Activated T-helper 1 cell treated with anti-CD3 and anti-CD28 coated beads, Interleukin-2, amount 50 U/mL, for 16 hours (primary cell): ENCODE data around the gene KCNJ18.
"Not testable (repeated sequence)": the region's sequence is repeated elsewhere in the genome, so short reads cannot be mapped to it uniquely, and the experiment has no call there.

Experiments
- DNase-seq, 2 donors: peaks; one replicate each; pipeline ENCODE4 v3.0.0-alpha.2; 2020; ENCODE audit warnings: low read depth in 1 of 2, low spot score in 1 of 2

Gene KCNJ18

GRCh38 chr17:21670361-21671155 is 21.8 kb upstream of the KCNJ18 start:
- DNase-seq = not testable (repeated sequence)

- DNase-seq = not testable (repeated sequence)
Observed at GRCh38 chr17:21671437-21671836, 20.9 kb upstream of the KCNJ18 start.

- DNase-seq = not testable (repeated sequence)
Observed at GRCh38 chr17:21671871-21672270, 20.5 kb upstream of the KCNJ18 start.

GRCh38 chr17:21673451-21674241 is 18.7 kb upstream of the KCNJ18 start:
- not testable (repeated sequence) for DNase-seq

GRCh38 chr17:21674242-21674731 is 18.0 kb upstream of the KCNJ18 start:
- no peak for DNase-seq

GRCh38 chr17:21674891-21675738 is 17.2 kb upstream of the KCNJ18 start:
- DNase-seq = not testable (repeated sequence)

- DNase-seq = not testable (repeated sequence)
Observed at GRCh38 chr17:21675739-21676130, 16.6 kb upstream of the KCNJ18 start.

GRCh38 chr17:21676281-21677111 is 15.8 kb upstream of the KCNJ18 start:
- DNase-seq = no peak

GRCh38 chr17:21677126-21677910 is 15.0 kb upstream of the KCNJ18 start:
- DNase-seq = no peak

GRCh38 chr17:21677911-21678310 is 14.4 kb upstream of the KCNJ18 start:
- no peak for DNase-seq

- no peak for DNase-seq
Observed at GRCh38 chr17:21678393-21679081, 13.8 kb upstream of the KCNJ18 start.

- DNase-seq = no peak
Observed at GRCh38 chr17:21679256-21680146, 12.8 kb upstream of the KCNJ18 start.

- no peak for DNase-seq
Observed at GRCh38 chr17:21680366-21680765, 12.0 kb upstream of the KCNJ18 start.

- not testable (repeated sequence) for DNase-seq
Observed at GRCh38 chr17:21680850-21681351, 11.4 kb upstream of the KCNJ18 start.

GRCh38 chr17:21681576-21681975 is 10.7 kb upstream of the KCNJ18 start:
- not testable (repeated sequence) for DNase-seq

GRCh38 chr17:21682130-21682529 is 10.2 kb upstream of the KCNJ18 start:
- DNase-seq = not testable (repeated sequence)

GRCh38 chr17:21683142-21683712 is 9.1 kb upstream of the KCNJ18 start:
- DNase-seq = not testable (repeated sequence)
